ENCODE measurements around the gene DYRK3.

- TF ChIP-seq EP300 (IDR thresholded peaks at IDR 0.05) (no peak), POLR2A (IDR thresholded peaks at IDR 0.05) (no peak), CTCF (IDR thresholded peaks at IDR 0.05) (no peak)
Observed at GRCh38 chr1:206684003-206684402, 48.7 kb downstream of the DYRK3 start.

All from tibial nerve (tissue), 4 donors.